ENCODE data around the gene LARGE1. TPM values are rescaled to one million over a fixed set of nuclear protein-coding genes. Genes with fewer than 3 reads are reported as not detected.
A peak's percentile ranks its signal among the peaks of the same experiment; 100 is the strongest.

Gene LARGE1
- total and polyA plus RNA-seq, 2 of the 13 experiments (the other 11 are each of a cell fraction or from before 2014, with no cell fraction given): 8.4 to 11.0 TPM

DNA sequence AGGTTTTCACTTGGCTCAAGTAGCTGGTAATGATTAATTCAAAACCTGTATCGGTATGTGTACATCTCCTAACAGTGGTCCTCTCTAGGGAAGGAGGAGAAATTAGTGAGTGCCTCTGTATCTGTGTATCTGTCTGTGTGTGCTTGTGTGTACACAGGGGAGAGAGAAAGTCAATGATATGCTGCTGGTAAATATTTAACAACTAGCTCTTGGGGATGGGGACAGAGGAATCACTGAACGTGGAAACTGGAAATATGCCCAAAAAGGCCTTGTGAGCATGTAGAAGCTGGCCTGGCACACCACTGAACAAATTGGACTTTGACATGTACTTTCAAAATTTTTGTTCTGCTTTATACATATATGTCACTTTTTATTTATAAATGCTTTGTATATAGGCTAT is 648.1 kb downstream of the LARGE1 start (continued):
- TF ChIP-seq ZNF281 (CRISPR knock-in tag; IDR thresholded peaks at IDR 0.05; ENCODE audit: borderline replicate concordance) (no peak; the same call in 1 of the 2 replicates), SP2 (CRISPR knock-in tag; IDR thresholded peaks at IDR 0.05) (no peak), ZNF24 (IDR thresholded peaks at IDR 0.05) (no peak), PHF5A (CRISPR knock-in tag; IDR thresholded peaks at IDR 0.05; ENCODE audit: low read depth, unreplicated experiment) (no peak), ZNF546 (CRISPR knock-in tag; conservative IDR thresholded peaks at IDR 0.05) (no peak), STAT5B (CRISPR knock-in tag; IDR thresholded peaks at IDR 0.05) (no peak), ZBTB1 (CRISPR knock-in tag; IDR thresholded peaks at IDR 0.05; ENCODE audit: borderline replicate concordance) (no peak), STAG1 (CRISPR knock-in tag; IDR thresholded peaks at IDR 0.05) (peak; percentile 12; the same call in 1 of the 2 replicates), ARNT (IDR thresholded peaks at IDR 0.05) (no peak), HES4 (CRISPR knock-in tag; IDR thresholded peaks at IDR 0.05; ENCODE audit: borderline replicate concordance) (no peak), TOPORS (CRISPR knock-in tag; IDR thresholded peaks at IDR 0.05) (no peak), ZBTB7A (CRISPR knock-in tag; IDR thresholded peaks at IDR 0.05) (no peak), ZNF335 (CRISPR knock-in tag; IDR thresholded peaks at IDR 0.05) (no peak), ZNF124 (CRISPR knock-in tag; IDR thresholded peaks at IDR 0.05) (no peak), ZNF746 (CRISPR knock-in tag; IDR thresholded peaks at IDR 0.05) (no peak), ZFP1 (CRISPR knock-in tag; IDR thresholded peaks at IDR 0.05) (no peak)
- TF ChIP-seq, protein P1, sequence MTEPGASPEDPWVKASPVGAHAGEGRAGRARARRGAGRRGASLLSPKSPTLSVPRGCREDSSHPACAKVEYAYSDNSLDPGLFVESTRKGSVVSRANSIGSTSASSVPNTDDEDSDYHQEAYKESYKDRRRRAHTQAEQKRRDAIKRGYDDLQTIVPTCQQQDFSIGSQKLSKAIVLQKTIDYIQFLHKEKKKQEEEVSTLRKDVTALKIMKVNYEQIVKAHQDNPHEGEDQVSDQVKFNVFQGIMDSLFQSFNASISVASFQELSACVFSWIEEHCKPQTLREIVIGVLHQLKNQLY (CRISPR knock-in tag; IDR thresholded peaks at IDR 0.05): peak; percentile 76
- TF ChIP-seq, protein P2, sequence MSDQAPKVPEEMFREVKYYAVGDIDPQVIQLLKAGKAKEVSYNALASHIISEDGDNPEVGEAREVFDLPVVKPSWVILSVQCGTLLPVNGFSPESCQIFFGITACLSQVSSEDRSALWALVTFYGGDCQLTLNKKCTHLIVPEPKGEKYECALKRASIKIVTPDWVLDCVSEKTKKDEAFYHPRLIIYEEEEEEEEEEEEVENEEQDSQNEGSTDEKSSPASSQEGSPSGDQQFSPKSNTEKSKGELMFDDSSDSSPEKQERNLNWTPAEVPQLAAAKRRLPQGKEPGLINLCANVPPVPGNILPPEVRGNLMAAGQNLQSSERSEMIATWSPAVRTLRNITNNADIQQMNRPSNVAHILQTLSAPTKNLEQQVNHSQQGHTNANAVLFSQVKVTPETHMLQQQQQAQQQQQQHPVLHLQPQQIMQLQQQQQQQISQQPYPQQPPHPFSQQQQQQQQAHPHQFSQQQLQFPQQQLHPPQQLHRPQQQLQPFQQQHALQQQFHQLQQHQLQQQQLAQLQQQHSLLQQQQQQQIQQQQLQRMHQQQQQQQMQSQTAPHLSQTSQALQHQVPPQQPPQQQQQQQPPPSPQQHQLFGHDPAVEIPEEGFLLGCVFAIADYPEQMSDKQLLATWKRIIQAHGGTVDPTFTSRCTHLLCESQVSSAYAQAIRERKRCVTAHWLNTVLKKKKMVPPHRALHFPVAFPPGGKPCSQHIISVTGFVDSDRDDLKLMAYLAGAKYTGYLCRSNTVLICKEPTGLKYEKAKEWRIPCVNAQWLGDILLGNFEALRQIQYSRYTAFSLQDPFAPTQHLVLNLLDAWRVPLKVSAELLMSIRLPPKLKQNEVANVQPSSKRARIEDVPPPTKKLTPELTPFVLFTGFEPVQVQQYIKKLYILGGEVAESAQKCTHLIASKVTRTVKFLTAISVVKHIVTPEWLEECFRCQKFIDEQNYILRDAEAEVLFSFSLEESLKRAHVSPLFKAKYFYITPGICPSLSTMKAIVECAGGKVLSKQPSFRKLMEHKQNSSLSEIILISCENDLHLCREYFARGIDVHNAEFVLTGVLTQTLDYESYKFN (CRISPR knock-in tag; conservative IDR thresholded peaks at IDR 0.05): peak; percentile 84
- TF ChIP-seq, protein P3, sequence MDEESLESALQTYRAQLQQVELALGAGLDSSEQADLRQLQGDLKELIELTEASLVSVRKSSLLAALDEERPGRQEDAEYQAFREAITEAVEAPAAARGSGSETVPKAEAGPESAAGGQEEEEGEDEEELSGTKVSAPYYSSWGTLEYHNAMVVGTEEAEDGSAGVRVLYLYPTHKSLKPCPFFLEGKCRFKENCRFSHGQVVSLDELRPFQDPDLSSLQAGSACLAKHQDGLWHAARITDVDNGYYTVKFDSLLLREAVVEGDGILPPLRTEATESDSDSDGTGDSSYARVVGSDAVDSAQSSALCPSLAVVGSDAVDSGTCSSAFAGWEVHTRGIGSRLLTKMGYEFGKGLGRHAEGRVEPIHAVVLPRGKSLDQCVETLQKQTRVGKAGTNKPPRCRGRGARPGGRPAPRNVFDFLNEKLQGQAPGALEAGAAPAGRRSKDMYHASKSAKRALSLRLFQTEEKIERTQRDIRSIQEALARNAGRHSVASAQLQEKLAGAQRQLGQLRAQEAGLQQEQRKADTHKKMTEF (CRISPR knock-in tag; IDR thresholded peaks at IDR 0.05): peak; percentile 50; the same call in 1 of the 2 replicates
- TF ChIP-seq, protein P4, sequence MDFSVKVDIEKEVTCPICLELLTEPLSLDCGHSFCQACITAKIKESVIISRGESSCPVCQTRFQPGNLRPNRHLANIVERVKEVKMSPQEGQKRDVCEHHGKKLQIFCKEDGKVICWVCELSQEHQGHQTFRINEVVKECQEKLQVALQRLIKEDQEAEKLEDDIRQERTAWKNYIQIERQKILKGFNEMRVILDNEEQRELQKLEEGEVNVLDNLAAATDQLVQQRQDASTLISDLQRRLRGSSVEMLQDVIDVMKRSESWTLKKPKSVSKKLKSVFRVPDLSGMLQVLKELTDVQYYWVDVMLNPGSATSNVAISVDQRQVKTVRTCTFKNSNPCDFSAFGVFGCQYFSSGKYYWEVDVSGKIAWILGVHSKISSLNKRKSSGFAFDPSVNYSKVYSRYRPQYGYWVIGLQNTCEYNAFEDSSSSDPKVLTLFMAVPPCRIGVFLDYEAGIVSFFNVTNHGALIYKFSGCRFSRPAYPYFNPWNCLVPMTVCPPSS (IDR thresholded peaks at IDR 0.05): no peak
- TF ChIP-seq, protein P5, sequence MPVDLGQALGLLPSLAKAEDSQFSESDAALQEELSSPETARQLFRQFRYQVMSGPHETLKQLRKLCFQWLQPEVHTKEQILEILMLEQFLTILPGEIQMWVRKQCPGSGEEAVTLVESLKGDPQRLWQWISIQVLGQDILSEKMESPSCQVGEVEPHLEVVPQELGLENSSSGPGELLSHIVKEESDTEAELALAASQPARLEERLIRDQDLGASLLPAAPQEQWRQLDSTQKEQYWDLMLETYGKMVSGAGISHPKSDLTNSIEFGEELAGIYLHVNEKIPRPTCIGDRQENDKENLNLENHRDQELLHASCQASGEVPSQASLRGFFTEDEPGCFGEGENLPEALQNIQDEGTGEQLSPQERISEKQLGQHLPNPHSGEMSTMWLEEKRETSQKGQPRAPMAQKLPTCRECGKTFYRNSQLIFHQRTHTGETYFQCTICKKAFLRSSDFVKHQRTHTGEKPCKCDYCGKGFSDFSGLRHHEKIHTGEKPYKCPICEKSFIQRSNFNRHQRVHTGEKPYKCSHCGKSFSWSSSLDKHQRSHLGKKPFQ (CRISPR knock-in tag; IDR thresholded peaks at IDR 0.05; ENCODE audit: insufficient replicate concordance): no peak
